ENCODE measurements around the gene AGBL4.

GRCh38 chr1:48677306-48678287, 1346.2 kb downstream of the AGBL4 start:
- TF ChIP-seq CTCF (conservative IDR thresholded peaks at IDR 0.05; ENCODE audit: low read depth, low read length) (peak; percentile 52), POLR2A (IDR thresholded peaks at IDR 0.05; ENCODE audit: low read depth, low read length) (no peak), MXI1 (IDR thresholded peaks at IDR 0.05; ENCODE audit: borderline replicate concordance, low read depth, low read length) (no peak), RFX5 (IDR thresholded peaks at IDR 0.05; ENCODE audit: low read depth, low read length) (no peak)
- TF ChIP-seq, protein P1, sequence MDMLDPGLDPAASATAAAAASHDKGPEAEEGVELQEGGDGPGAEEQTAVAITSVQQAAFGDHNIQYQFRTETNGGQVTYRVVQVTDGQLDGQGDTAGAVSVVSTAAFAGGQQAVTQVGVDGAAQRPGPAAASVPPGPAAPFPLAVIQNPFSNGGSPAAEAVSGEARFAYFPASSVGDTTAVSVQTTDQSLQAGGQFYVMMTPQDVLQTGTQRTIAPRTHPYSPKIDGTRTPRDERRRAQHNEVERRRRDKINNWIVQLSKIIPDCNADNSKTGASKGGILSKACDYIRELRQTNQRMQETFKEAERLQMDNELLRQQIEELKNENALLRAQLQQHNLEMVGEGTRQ (IDR thresholded peaks at IDR 0.05; ENCODE audit: low read depth, low read length) = no peak
